ENCODE results near the gene TMEM238L.

Gene TMEM238L

GRCh38 chr17:10821054-10821453 is 17.2 kb upstream of the TMEM238L start:
- no peak for DNase-seq (ENCODE audit: low spot score)
- H3K9me3 Mint-ChIP-seq, result no peaks in the 10 kb centered on the region
- H3K27ac Mint-ChIP-seq, result no peak overlapping the region
- H3K36me3 Mint-ChIP-seq (ENCODE audit: low read depth), result no peaks in the 10 kb centered on the region
- no peaks in the 10 kb centered on the region for H3K27me3 Mint-ChIP-seq (ENCODE audit: low read depth)
- H3K4me3 Mint-ChIP-seq, result no peak overlapping the region
- H3K4me1 Mint-ChIP-seq (ENCODE audit: low read depth), result no peaks in the 10 kb centered on the region

- H3K36me3 Mint-ChIP-seq (ENCODE audit: low read depth), result no peaks in the 10 kb centered on the region
- H3K9me3 Mint-ChIP-seq, result no peaks in the 10 kb centered on the region
- H3K27ac Mint-ChIP-seq, result no peak overlapping the region
- H3K4me1 Mint-ChIP-seq (ENCODE audit: low read depth), result no peaks in the 10 kb centered on the region
- H3K4me3 Mint-ChIP-seq, result no peak overlapping the region
- H3K27me3 Mint-ChIP-seq (ENCODE audit: low read depth), result no peaks in the 10 kb centered on the region
- DNase-seq (ENCODE audit: low spot score), result no peak
Measured at GRCh38 chr17:10815319-10815718, 11.4 kb upstream of the TMEM238L start.

GRCh38 chr17:10814075-10814474 is 10.2 kb upstream of the TMEM238L start:
- Mint-ChIP-seq H3K27me3 (ENCODE audit: low read depth) (no peaks in the 10 kb centered on the region), H3K27ac (no peak overlapping the region), H3K36me3 (ENCODE audit: low read depth) (no peaks in the 10 kb centered on the region), H3K9me3 (no peaks in the 10 kb centered on the region), H3K4me3 (no peak overlapping the region), H3K4me1 (ENCODE audit: low read depth) (no peaks in the 10 kb centered on the region)
- no peak for DNase-seq (ENCODE audit: low spot score)

- no peaks in the 10 kb centered on the region for H3K27me3 Mint-ChIP-seq (ENCODE audit: low read depth)
- H3K36me3 Mint-ChIP-seq (ENCODE audit: low read depth), result no peaks in the 10 kb centered on the region
- H3K4me1 Mint-ChIP-seq (ENCODE audit: low read depth), result no peaks in the 10 kb centered on the region
- H3K9me3 Mint-ChIP-seq, result no peaks in the 10 kb centered on the region
- no peak for DNase-seq (ENCODE audit: low spot score)
- H3K4me3 Mint-ChIP-seq, result no peak overlapping the region
- H3K27ac Mint-ChIP-seq, result no peak overlapping the region
Measured at GRCh38 chr17:10812674-10813073, 8.8 kb upstream of the TMEM238L start.

- no peaks in the 10 kb centered on the region for H3K9me3 Mint-ChIP-seq
- H3K36me3 Mint-ChIP-seq (ENCODE audit: low read depth), result no peaks in the 10 kb centered on the region
- H3K4me3 Mint-ChIP-seq, result no peak overlapping the region
- H3K4me1 Mint-ChIP-seq (ENCODE audit: low read depth), result no peaks in the 10 kb centered on the region
- H3K27ac Mint-ChIP-seq, result no peak overlapping the region
- no peaks in the 10 kb centered on the region for H3K27me3 Mint-ChIP-seq (ENCODE audit: low read depth)
- no peak for DNase-seq (ENCODE audit: low spot score)
Measured at GRCh38 chr17:10809605-10810004, 5.7 kb upstream of the TMEM238L start.

GRCh38 chr17:10807704-10808128 is 3.8 kb upstream of the TMEM238L start:
- H3K4me3 Mint-ChIP-seq, result no peak overlapping the region
- H3K4me1 Mint-ChIP-seq (ENCODE audit: low read depth), result no peaks in the 10 kb centered on the region
- no peaks in the 10 kb centered on the region for H3K36me3 Mint-ChIP-seq (ENCODE audit: low read depth)
- no peak for DNase-seq (ENCODE audit: low spot score)
- H3K9me3 Mint-ChIP-seq, result no peaks in the 10 kb centered on the region
- no peak overlapping the region for H3K27ac Mint-ChIP-seq
- H3K27me3 Mint-ChIP-seq (ENCODE audit: low read depth), result no peaks in the 10 kb centered on the region

- Mint-ChIP-seq H3K27me3 (ENCODE audit: low read depth) (no peaks in the 10 kb centered on the region), H3K27ac (no peak overlapping the region), H3K4me1 (ENCODE audit: low read depth) (no peaks in the 10 kb centered on the region), H3K9me3 (no peaks in the 10 kb centered on the region), H3K4me3 (no peak overlapping the region), H3K36me3 (ENCODE audit: low read depth) (no peaks in the 10 kb centered on the region)
- no peak for DNase-seq (ENCODE audit: low spot score)
Measured at GRCh38 chr17:10806545-10807262, 2.8 kb upstream of the TMEM238L start.

GRCh38 chr17:10805911-10806310 is 2.0 kb upstream of the TMEM238L start:
- H3K4me1 Mint-ChIP-seq (ENCODE audit: low read depth), result no peaks in the 10 kb centered on the region
- H3K36me3 Mint-ChIP-seq (ENCODE audit: low read depth), result no peaks in the 10 kb centered on the region
- no peak overlapping the region for H3K27ac Mint-ChIP-seq
- no peak for DNase-seq (ENCODE audit: low spot score)
- no peaks in the 10 kb centered on the region for H3K27me3 Mint-ChIP-seq (ENCODE audit: low read depth)
- no peaks in the 10 kb centered on the region for H3K9me3 Mint-ChIP-seq
- H3K4me3 Mint-ChIP-seq, result no peak overlapping the region

GRCh38 chr17:10804546-10804945 is 647 bp upstream of the TMEM238L start:
- no peak for DNase-seq (ENCODE audit: low spot score)
- H3K36me3 Mint-ChIP-seq (ENCODE audit: low read depth), result no peaks in the 10 kb centered on the region
- no peak overlapping the region for H3K27ac Mint-ChIP-seq
- H3K27me3 Mint-ChIP-seq (ENCODE audit: low read depth), result no peaks in the 10 kb centered on the region
- no peaks in the 10 kb centered on the region for H3K9me3 Mint-ChIP-seq
- no peak overlapping the region for H3K4me3 Mint-ChIP-seq
- no peaks in the 10 kb centered on the region for H3K4me1 Mint-ChIP-seq (ENCODE audit: low read depth)

GRCh38 chr17:10803350-10803749 is 549 bp downstream of the TMEM238L start:
- H3K27ac Mint-ChIP-seq, result no peak overlapping the region
- H3K36me3 Mint-ChIP-seq (ENCODE audit: low read depth), result no peaks in the 10 kb centered on the region
- DNase-seq (ENCODE audit: low spot score), result no peak
- no peak overlapping the region for H3K4me3 Mint-ChIP-seq
- H3K4me1 Mint-ChIP-seq (ENCODE audit: low read depth), result no peaks in the 10 kb centered on the region
- no peaks in the 10 kb centered on the region for H3K27me3 Mint-ChIP-seq (ENCODE audit: low read depth)
- no peaks in the 10 kb centered on the region for H3K9me3 Mint-ChIP-seq

GRCh38 chr17:10802496-10803284 is 1.2 kb downstream of the TMEM238L start:
- H3K36me3 Mint-ChIP-seq (ENCODE audit: low read depth), result no peaks in the 10 kb centered on the region
- DNase-seq (ENCODE audit: low spot score), result no peak
- no peaks in the 10 kb centered on the region for H3K4me1 Mint-ChIP-seq (ENCODE audit: low read depth)
- no peaks in the 10 kb centered on the region for H3K27me3 Mint-ChIP-seq (ENCODE audit: low read depth)
- H3K27ac Mint-ChIP-seq, result no peak overlapping the region
- no peaks in the 10 kb centered on the region for H3K9me3 Mint-ChIP-seq
- H3K4me3 Mint-ChIP-seq, result no peak overlapping the region

GRCh38 chr17:10799407-10799806 is 4.5 kb downstream of the TMEM238L start:
- no peak overlapping the region for H3K27ac Mint-ChIP-seq
- no peaks in the 10 kb centered on the region for H3K27me3 Mint-ChIP-seq (ENCODE audit: low read depth)
- no peak overlapping the region for H3K4me3 Mint-ChIP-seq
- no peak for DNase-seq (ENCODE audit: low spot score)
- no peaks in the 10 kb centered on the region for H3K36me3 Mint-ChIP-seq (ENCODE audit: low read depth)
- H3K9me3 Mint-ChIP-seq, result no peaks in the 10 kb centered on the region
- no peaks in the 10 kb centered on the region for H3K4me1 Mint-ChIP-seq (ENCODE audit: low read depth)

- Mint-ChIP-seq H3K27me3 (ENCODE audit: low read depth) (no peaks in the 10 kb centered on the region), H3K36me3 (ENCODE audit: low read depth) (no peaks in the 10 kb centered on the region), H3K4me3 (no peak overlapping the region), H3K4me1 (ENCODE audit: low read depth) (no peaks in the 10 kb centered on the region), H3K27ac (no peak overlapping the region), H3K9me3 (no peaks in the 10 kb centered on the region)
- no peak for DNase-seq (ENCODE audit: low spot score)
Measured at GRCh38 chr17:10798910-10799309, 5.0 kb downstream of the TMEM238L start.

- Mint-ChIP-seq H3K36me3 (ENCODE audit: low read depth) (no peaks in the 10 kb centered on the region), H3K9me3 (no peaks in the 10 kb centered on the region), H3K4me3 (no peak overlapping the region), H3K27ac (no peak overlapping the region), H3K4me1 (ENCODE audit: low read depth) (no peaks in the 10 kb centered on the region), H3K27me3 (ENCODE audit: low read depth) (no peaks in the 10 kb centered on the region)
- no peak for DNase-seq (ENCODE audit: low spot score)
Measured at GRCh38 chr17:10798332-10798749, 5.6 kb downstream of the TMEM238L start.
